B cell (primary cell): ENCODE data around the gene SLC35G2. TPM values are rescaled to one million over a fixed set of nuclear protein-coding genes. Genes with fewer than 3 reads are reported as not detected.

ENCODE experiments used
- polyA plus RNA-seq: library from polyadenylated mRNA; depleted of rRNA; stranded (reverse); fragments of >200 nt; gene quantifications from 2 replicates; pipeline ENCODE4 v1.2.3, GENCODE V29; 2012
- total RNA-seq, 2 donors: library from RNA; stranded (reverse); fragments of 120-200 nt in 1 of 2; gene quantifications; 1 replicate in 1 of 2; 2 replicates in 1 of 2; pipeline versions ENCODE4 v1.2.3 to v1.2.4, GENCODE V29; 2013 to 2022

Gene SLC35G2
- total and polyA plus RNA-seq, 2 donors (not counting 1 experiment from before 2014, with no cell fraction given): 0.07 to 9.4 TPM

Other genes starting within 250 kb of the SLC35G2 start
- gene STAG1, start 66.7 kb upstream of the SLC35G2 start, total RNA-seq: 77.0 and 85.9 TPM in 2 replicates
- 9.2 and 16.9 TPM in 2 replicates for gene STAG1, start 66.7 kb upstream of the SLC35G2 start, polyA plus RNA-seq
- 32.4 and 39.2 TPM in 2 replicates for gene NCK1, start 43.1 kb downstream of the SLC35G2 start, total RNA-seq
- 12.6 and 21.9 TPM in 2 replicates for gene NCK1, start 43.1 kb downstream of the SLC35G2 start, polyA plus RNA-seq
- 0.84 and 1.5 TPM in 2 replicates for gene IL20RB, start 138.9 kb downstream of the SLC35G2 start, total RNA-seq
- 0.22 and 0.58 TPM in 2 replicates for gene IL20RB, start 138.9 kb downstream of the SLC35G2 start, polyA plus RNA-seq